ENCODE results near the gene FBXO33.

The FBXO33 gene, protein sequence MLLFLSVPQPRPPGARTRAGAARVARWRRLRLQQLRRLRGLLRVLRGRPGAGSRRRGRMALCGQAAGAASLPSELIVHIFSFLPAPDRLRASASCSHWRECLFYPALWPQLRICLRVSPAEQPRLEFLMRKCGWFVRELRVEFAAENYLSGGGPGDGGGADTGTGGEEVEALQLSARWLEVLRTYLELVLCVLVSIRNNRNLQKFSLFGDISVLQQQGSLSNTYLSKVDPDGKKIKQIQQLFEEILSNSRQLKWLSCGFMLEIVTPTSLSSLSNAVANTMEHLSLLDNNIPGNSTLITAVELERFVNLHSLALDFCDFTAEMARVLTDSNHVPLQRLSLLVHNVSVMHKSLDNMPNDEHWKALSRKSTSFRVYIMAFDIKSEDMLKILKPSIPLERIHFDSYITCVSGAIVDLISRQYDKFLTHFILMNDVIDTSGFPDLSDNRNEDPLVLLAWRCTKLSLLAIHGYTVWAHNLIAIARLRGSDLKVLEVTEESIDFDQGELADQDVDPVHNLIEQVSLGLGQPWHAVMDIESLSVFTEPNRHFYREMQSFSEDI

DNA sequence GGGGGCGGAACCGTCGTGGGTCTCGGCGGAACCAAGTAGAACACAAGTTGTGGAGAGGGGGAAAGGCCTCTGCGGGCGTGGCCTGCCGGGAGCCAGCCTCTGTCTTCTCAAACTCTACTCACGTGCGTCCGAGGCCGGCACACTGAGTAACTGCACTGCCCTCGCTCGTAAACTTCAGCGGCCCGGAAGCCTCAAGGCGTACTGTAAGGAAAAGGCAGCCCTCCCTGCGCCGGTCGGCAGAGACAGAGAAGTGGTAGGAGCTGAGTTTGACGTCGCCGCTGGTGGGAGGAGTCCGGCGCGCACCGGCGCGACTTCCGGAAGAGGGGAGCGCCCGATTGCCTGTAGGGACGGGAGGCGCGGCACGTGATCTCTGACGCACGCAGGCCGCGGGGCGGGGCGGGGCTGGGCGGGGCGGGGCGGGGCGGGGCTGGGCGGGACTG, at the start of gene FBXO33:
Gene FBXO33 (minus strand): TSS at position 255 of the 440 bp plus-strand sequence. CDS start 271 bp downstream, outside the sequence.
- DNase-seq = peak; percentile 80 to 98 (median 97)

GRCh38 chr14:39474416-39474911, 42.2 kb upstream of the FBXO33 start:
- DNase-seq = no peak

DNA sequence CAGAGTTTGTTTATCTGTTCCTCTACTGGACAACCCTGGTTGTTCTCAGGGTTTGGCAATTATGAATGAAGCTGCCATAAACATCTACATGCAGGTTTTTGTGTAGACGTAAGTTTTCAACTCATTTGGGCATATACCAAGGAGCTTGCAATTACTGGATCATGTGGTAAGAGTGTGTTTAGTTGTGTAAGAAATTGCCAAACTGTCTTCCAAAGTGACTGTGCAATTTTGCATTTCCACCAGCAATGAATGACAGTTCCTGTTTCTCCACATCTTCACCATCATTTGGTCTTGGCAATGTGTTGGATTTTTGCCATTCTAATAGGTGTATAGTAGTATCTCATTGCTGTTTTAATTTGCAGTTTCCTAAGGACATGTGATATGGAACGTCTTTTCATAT, 39.8 kb upstream of the FBXO33 start:
- no peak for DNase-seq

- peak in 3 of 14 donors; percentile 12 to 27 (median 22) for DNase-seq
These were observed 37.0 kb upstream of the FBXO33 start for GRCh38 chr14:39469094-39469710.

- DNase-seq = no peak
These were observed 35.8 kb upstream of the FBXO33 start for GRCh38 chr14:39467889-39468524.

- DNase-seq = no peak
These were observed 27.7 kb upstream of the FBXO33 start for GRCh38 chr14:39459795-39460478.

DNA sequence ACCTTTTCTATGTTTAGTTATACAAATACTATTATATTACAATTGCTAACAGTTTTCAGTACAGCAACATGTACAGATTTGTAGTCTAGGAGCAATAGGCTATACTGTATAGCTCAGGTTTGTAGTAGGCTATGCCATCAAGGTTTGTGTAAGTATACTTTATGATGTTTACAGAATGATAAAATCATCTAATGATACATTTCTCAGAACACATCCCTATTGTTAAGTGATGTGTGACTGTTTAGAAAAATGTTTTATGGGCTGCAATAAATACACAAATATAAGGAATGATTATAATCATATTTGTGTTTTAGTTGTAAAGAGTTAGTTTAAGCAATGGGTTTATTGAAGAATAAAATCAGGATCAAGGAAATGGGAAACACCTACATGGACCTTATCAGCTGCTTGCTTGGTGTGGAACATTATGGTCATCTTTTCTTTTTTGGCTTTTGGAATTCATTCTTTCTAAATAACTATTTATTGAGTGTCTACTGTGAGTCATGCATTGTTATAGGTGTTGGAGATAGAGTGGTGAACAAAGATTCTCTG, 24.5 kb upstream of the FBXO33 start:
- no peak for DNase-seq

DNA sequence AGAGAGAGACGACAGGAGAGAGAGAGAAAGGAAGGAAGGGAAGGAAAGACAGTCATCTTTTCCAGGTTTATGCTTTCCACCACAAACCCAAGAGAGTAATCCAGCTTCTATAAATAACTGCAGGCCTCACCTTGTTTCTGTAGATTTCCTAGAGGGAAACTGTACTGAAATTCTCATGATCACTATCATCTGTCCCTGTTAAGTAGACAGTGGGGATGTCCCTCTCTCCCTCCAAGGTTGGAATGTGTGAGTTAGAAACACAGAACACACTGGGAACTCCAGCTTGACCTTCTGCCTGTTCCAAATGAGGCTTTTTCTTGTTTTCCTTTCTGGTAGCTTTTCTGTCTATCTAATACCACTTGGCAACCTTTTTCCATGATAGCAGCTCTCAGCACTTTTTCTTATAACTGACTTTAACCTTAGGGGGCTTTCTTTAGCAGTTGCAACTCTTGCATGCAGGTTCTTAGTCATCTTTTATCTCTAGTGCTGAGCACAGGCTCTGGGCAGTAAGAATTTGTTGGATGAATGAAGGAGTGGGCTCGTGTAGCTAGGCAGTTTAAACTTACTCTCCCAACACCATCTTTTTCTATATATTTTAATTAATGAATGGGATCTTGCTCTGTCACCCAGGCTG, 22.8 kb upstream of the FBXO33 start:
- no peak for DNase-seq

- peak in 3 of 14 donors; percentile 2 to 11 (median 5) for DNase-seq
These were observed 20.4 kb upstream of the FBXO33 start for GRCh38 chr14:39452680-39453079.

GRCh38 chr14:39451811-39452210, 19.6 kb upstream of the FBXO33 start:
- DNase-seq = no peak

- no peak for DNase-seq
These were observed 15.0 kb upstream of the FBXO33 start for GRCh38 chr14:39447175-39447661.

GRCh38 chr14:39446131-39446744, 14.0 kb upstream of the FBXO33 start:
- no peak for DNase-seq

DNA sequence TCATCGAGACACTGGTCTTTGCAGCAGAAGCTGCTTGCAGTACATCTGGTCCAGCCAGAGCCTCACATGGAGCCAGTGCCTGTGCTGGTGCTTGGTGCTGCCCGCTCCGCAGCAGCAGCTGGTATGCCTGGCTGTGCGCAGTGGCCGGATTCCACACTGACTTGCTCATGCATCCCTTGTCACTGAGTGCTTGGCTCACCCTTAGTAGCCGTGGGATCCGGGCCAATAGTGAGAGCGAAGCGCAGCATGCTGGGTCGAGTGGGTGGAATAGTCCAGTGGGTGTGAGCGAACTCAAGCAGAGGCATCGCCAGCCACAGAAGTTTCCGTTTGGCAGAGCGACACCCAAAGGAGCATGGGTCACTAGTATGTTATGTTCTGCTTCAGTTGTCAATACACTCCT, 10.1 kb upstream of the FBXO33 start:
- DNase-seq = no peak

GRCh38 chr14:39441805-39442204, 9.6 kb upstream of the FBXO33 start:
- DNase-seq = no peak

- DNase-seq = no peak
These were observed 8.7 kb upstream of the FBXO33 start for GRCh38 chr14:39440975-39441374.

GRCh38 chr14:39435241-39435640, 3.0 kb upstream of the FBXO33 start:
- DNase-seq = no peak

DNA sequence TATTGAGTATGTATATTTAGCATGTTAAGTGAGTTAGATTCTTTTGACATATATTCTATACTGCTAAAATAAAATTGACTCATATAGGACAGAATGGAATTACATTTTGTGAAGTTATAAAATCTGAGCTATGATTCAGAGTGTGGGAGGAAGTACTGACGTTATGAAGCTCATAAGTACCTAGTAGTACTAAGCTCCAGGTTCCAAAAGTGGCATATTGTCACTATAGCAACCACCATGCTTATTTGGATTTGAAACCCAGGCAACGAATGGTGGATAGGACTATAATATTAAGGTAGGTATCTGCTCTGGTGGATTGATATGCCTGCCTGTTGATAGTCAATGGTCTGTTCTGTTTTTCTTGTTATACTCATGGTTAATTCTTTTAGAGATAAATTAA, 2.2 kb upstream of the FBXO33 start:
- DNase-seq = no peak

GRCh38 chr14:39433452-39433813, 1.2 kb upstream of the FBXO33 start:
- DNase-seq = no peak

DNA sequence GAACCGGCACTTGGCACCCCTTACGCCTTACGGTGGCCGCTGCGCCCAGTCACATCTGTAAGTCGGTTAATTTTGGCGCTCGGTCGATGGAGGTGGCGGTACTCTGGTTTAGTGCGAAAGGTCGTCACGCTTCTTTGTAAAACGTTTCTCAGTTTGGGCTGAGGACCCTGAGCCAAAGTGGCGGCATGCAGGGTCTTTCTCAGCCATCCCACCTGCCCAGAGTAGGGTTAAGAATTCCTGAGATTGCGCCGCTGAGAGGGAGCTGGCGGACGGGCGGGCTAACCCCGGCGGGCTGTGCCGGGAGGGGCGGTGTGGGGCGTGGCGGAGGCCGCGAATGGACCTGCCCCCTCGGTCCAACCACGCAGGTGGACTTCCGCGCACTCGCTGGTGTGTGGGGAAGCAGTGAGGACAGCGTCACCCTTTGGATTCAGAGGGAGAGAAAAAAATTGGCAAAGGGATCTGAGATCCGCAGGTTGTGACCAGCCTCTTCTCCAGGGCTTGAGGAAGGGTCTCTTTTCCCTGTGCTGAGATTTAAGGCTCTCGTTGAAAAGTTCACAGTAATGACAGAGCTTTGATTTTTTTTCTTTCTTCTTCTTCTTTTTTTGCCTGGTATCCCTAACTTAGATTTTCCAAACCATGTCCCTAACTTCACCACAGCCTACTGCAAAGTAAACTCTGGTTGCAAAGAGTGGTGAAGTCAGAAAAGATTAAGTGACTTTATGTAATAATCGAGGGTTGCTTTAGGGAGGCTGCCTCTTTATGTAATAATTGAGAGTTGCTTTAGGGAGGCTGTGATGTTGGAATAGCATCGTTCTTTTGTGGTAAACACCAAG, 602 bp upstream of the FBXO33 start:
- DNase-seq = peak in 11 of 14 donors; percentile 77 to 97 (median 94)
